Astrocyte (in vitro differentiated cells and primary cell): ENCODE results near the gene COPS6. TPM values are rescaled to one million over a fixed set of nuclear protein-coding genes. Genes with fewer than 3 reads are reported as not detected.

ENCODE experiments used
- DNase-seq: peaks from one replicate; pipeline ENCODE4 v3.0.0-alpha.2; 2010; ENCODE audit warnings: low read depth
- FAIRE-seq: peaks from 2 replicates; lab custom pipeline; 2011; peaks lifted over from hg19 to GRCh38; lab: Jason Lieb, UNC
- H2AFZ ChIP-seq: 2 replicates; pipeline ENCODE4 v1.6.0; 2012; ENCODE audit warnings: low read depth, low read length, inconsistent platforms
- H3K27ac ChIP-seq: 2 replicates; pipeline ENCODE4 v1.5.1; 2011; ENCODE audit warnings: low read depth, low read length, inconsistent platforms
- H3K27me3 ChIP-seq: 2 replicates; pipeline ENCODE4 v1.6.0; 2011; ENCODE audit warnings: low read length, inconsistent platforms; ENCODE audit not compliant: insufficient read depth
- H3K36me3 ChIP-seq: 2 replicates; pipeline ENCODE4 v1.5.1; 2011; ENCODE audit warnings: low read length, inconsistent platforms; ENCODE audit not compliant: insufficient read depth
- H3K4me1 ChIP-seq: 2 replicates; pipeline ENCODE4 v1.5.1; 2011; ENCODE audit warnings: low read length, inconsistent platforms; ENCODE audit not compliant: insufficient read depth
- H3K4me2 ChIP-seq: 2 replicates; pipeline ENCODE4 v1.6.0; 2012; ENCODE audit warnings: low read length, inconsistent platforms
- H3K4me3 ChIP-seq: 2 replicates; pipeline ENCODE4 v1.5.1; 2011; ENCODE audit warnings: low read depth, mild to moderate bottlenecking, low read length, inconsistent platforms; ENCODE audit not compliant: insufficient read depth
- H3K79me2 ChIP-seq: 2 replicates; pipeline ENCODE4 v1.6.0; 2012; ENCODE audit warnings: mild to moderate bottlenecking, low read length, inconsistent platforms; ENCODE audit not compliant: insufficient read depth
- H3K9ac ChIP-seq: 2 replicates; pipeline ENCODE4 v1.6.0; 2012; ENCODE audit warnings: mild to moderate bottlenecking, low read length, inconsistent platforms
- H3K9me3 ChIP-seq: 2 replicates; pipeline ENCODE4 v1.5.1; 2012; ENCODE audit warnings: low read depth, mild to moderate bottlenecking, low read length, inconsistent platforms; ENCODE audit not compliant: insufficient read depth
- H4K20me1 ChIP-seq: 2 replicates; pipeline ENCODE4 v1.6.0; 2012; ENCODE audit warnings: low read length, inconsistent platforms; ENCODE audit not compliant: insufficient read depth
- H3K27ac Mint-ChIP-seq: one replicate; pipeline ENCODE4 v1.8.0; 2021; ENCODE audit warnings: mild to moderate bottlenecking, mixed read lengths; ENCODE audit not compliant: unreplicated experiment
- H3K27me3 Mint-ChIP-seq: one replicate; pipeline ENCODE4 v1.8.0; 2021; ENCODE audit warnings: low read depth, mixed read lengths; ENCODE audit not compliant: unreplicated experiment
- H3K36me3 Mint-ChIP-seq: one replicate; pipeline ENCODE4 v1.8.0; 2021; ENCODE audit warnings: low read depth, mixed read lengths; ENCODE audit not compliant: unreplicated experiment
- H3K4me1 Mint-ChIP-seq: one replicate; pipeline ENCODE4 v1.8.0; 2021; ENCODE audit warnings: low read depth, mixed read lengths; ENCODE audit not compliant: unreplicated experiment
- H3K4me3 Mint-ChIP-seq: one replicate; pipeline ENCODE4 v1.8.0; 2021; ENCODE audit warnings: mild to moderate bottlenecking, moderate library complexity, mixed read lengths; ENCODE audit not compliant: unreplicated experiment
- H3K9me3 Mint-ChIP-seq: one replicate; pipeline ENCODE4 v1.8.0; 2021; ENCODE audit warnings: mild to moderate bottlenecking, mixed read lengths; ENCODE audit not compliant: unreplicated experiment
- CTCF ChIP-seq: IDR thresholded peaks from 2 replicates; pipeline ENCODE4 v1.5.1; 2011; ENCODE audit warnings: low read depth, mild to moderate bottlenecking, inconsistent platforms, low read length, moderate library complexity; ENCODE audit not compliant: insufficient read depth
- EZH2 ChIP-seq: IDR thresholded peaks from 2 replicates; pipeline ENCODE4 v1.6.1; 2012; ENCODE audit warnings: mild to moderate bottlenecking, low read length, inconsistent platforms; ENCODE audit not compliant: insufficient read depth
- total RNA-seq: library from RNA; stranded (reverse); gene quantifications from 2 replicates; pipeline ENCODE4 v1.2.1, GENCODE V29; 2021

COPS6 gene
- total RNA-seq, 1 donor from 2014 or later: 95.3 TPM

- peaks cover 18% of the 10 kb centered on the region for H4K20me1 ChIP-seq
- no peak overlapping the region for H3K27ac ChIP-seq
- Mint-ChIP-seq H3K27ac (no peak overlapping the region), H3K9me3 (peaks cover 41% of the 10 kb centered on the region), H3K4me1 (no peaks in the 10 kb centered on the region), H3K36me3 (peaks cover 52% of the 10 kb centered on the region), H3K4me3 (no peak overlapping the region), H3K27me3 (no peaks in the 10 kb centered on the region)
- TF ChIP-seq CTCF (no peak), EZH2 (no peak)
- H3K4me3 ChIP-seq: peak overlapping the region; percentile 3
- H3K9ac ChIP-seq: no peak overlapping the region
- H3K79me2 ChIP-seq: peaks cover 19% of the 10 kb centered on the region
- H3K4me2 ChIP-seq: no peak overlapping the region
- no peak for FAIRE-seq
- peaks cover 55% of the 10 kb centered on the region for H3K9me3 ChIP-seq
- H2AFZ ChIP-seq: no peak overlapping the region
- H3K27me3 ChIP-seq: no peaks in the 10 kb centered on the region
- no peaks in the 10 kb centered on the region for H3K4me1 ChIP-seq
- H3K36me3 ChIP-seq: peaks cover 58% of the 10 kb centered on the region
- no peak for DNase-seq
Observed at GRCh38 chr7:100069991-100070390, 18.8 kb upstream of the COPS6 start.

GRCh38 chr7:100071018-100071723 is 17.6 kb upstream of the COPS6 start:
- FAIRE-seq (no peak), DNase-seq (no peak)
- no peaks in the 10 kb centered on the region for H3K27me3 ChIP-seq
- H3K4me1 ChIP-seq: no peaks in the 10 kb centered on the region
- H3K4me3 ChIP-seq: peak overlapping the region; percentile 3
- no peak overlapping the region for H3K9ac ChIP-seq
- Mint-ChIP-seq H3K9me3 (peaks cover 41% of the 10 kb centered on the region), H3K4me3 (no peak overlapping the region), H3K27ac (no peak overlapping the region), H3K27me3 (no peaks in the 10 kb centered on the region), H3K4me1 (no peaks in the 10 kb centered on the region), H3K36me3 (peaks cover 59% of the 10 kb centered on the region)
- peaks cover 31% of the 10 kb centered on the region for H3K79me2 ChIP-seq
- H2AFZ ChIP-seq: no peak overlapping the region
- H3K27ac ChIP-seq: no peak overlapping the region
- peaks cover 51% of the 10 kb centered on the region for H3K9me3 ChIP-seq
- H3K36me3 ChIP-seq: peaks cover 65% of the 10 kb centered on the region
- no peak overlapping the region for H3K4me2 ChIP-seq
- TF ChIP-seq CTCF (no peak), EZH2 (no peak)
- peaks cover 22% of the 10 kb centered on the region for H4K20me1 ChIP-seq

- no peaks in the 10 kb centered on the region for H3K27me3 ChIP-seq
- peaks cover 32% of the 10 kb centered on the region for H4K20me1 ChIP-seq
- H3K9me3 Mint-ChIP-seq: peaks cover 41% of the 10 kb centered on the region
- H3K4me1 Mint-ChIP-seq: peaks cover 4% of the 10 kb centered on the region
- no peak for FAIRE-seq
- H3K79me2 ChIP-seq: peaks cover 44% of the 10 kb centered on the region
- no peak for DNase-seq
- H3K27ac ChIP-seq: no peak overlapping the region
- no peaks in the 10 kb centered on the region for H3K27me3 Mint-ChIP-seq
- H3K36me3 Mint-ChIP-seq: peaks cover 68% of the 10 kb centered on the region
- no peak overlapping the region for H3K9ac ChIP-seq
- peaks cover 76% of the 10 kb centered on the region for H3K36me3 ChIP-seq
- H3K4me1 ChIP-seq: no peaks in the 10 kb centered on the region
- H2AFZ ChIP-seq: no peak overlapping the region
- H3K4me2 ChIP-seq: no peak overlapping the region
- TF ChIP-seq CTCF (no peak), EZH2 (no peak)
- no peak overlapping the region for H3K27ac Mint-ChIP-seq
- no peak overlapping the region for H3K4me3 Mint-ChIP-seq
- peaks cover 54% of the 10 kb centered on the region for H3K9me3 ChIP-seq
- no peak overlapping the region for H3K4me3 ChIP-seq
Observed at GRCh38 chr7:100072462-100072861, 16.3 kb upstream of the COPS6 start.
